Hippocampal formation (tissue), 2 donors: ENCODE measurements around the gene MGAT4D.
"Not testable (repeated sequence)": the region's sequence is repeated elsewhere in the genome, so short reads cannot be mapped to it uniquely, and the experiment has no call there.

Experiments
- DNase-seq, 2 donors: peaks; one replicate each; lab custom pipeline; 2025; lab: John Stamatoyannopoulos, UW

Gene MGAT4D

DNA sequence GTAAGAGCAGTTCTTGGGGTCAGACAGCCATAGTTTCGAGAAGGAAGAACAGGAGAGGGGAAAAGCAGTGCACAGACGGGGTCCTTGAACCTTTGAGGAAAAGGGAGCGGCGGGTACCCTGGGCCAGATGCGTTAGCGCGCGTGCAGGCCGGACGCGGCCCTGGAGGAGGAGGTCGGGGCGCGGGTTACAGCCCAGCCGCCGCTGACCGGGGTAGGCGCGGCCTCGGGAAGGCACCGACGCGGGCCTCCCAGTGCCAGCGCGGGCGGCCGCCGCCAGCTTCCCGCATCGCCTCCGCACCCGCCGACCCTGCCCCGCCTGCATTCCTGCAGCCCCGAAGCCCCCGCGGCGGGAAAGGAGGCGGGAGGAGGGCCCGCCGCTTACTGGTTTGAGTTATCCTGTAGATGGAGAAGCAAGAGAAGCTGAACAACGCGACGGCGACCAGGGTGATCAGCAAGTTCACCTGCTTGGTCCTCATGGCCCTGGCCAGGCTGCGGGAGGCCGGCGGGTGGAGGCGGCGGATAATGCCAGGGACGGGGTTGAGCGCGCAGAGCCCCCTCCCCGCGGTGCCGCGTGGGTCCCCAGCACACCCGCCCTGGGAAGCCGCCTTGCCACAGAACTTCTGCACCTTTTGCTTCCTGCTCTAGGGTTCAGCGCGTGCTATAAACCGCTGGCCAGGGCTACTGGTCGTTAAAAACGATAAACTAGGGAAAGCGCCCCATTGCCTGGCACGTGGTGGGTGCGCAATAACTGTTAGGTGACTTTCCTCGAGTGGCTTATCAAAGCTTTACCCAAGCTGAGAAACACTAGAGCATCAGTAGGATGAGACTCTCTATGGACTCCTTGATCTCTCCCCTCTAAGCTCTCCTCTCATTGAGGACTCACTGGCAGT lies at the start of gene MGAT4D:
Gene MGAT4D, minus strand, starts transcription at position 547 of the 890 bp plus-strand sequence. Its CDS starts 71 bp downstream, at position 476.
- DNase-seq = no peak

DNA sequence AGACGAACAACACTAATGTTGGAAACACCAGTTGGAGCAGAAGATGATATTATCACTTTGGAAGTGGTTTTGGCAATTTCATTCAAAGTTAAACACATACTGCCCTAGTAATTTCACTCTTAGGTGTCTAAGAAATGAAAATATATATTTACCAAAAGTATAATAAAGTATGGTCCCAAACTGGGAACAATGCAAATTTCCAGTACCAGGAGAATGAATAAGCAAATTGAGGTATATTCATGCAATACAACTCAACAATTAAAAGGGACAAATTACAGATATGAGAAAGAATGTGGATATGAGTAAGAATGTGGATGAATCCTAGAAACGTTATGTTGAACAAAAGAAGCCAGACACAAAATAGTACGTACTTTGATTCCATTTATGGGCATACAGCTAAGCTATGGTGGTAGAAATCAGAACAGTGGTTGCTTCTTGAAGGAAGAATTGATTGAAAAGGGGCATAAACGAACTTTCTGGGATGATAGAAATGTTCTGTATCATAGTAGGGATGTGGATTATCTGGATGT lies 35.9 kb upstream of the MGAT4D start:
- no peak for DNase-seq

DNA sequence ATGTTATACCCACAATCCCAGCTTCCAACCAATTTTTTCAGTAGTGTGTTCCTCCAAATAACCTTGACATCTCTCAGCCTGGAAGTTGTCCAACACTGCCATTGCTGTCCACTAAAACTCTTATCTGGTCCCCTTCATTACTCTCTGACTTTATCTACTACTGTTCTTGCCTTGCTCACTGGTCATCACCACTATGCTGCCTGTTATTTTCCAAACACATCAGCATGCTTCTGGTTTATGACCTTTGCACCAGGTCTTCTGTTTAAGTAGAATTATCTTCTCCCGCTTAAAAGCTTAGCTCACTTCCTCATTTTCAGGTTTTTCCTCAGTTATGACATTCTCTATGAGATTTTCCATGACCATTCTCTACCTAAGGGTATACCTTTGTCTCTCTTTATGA lies 31.3 kb upstream of the MGAT4D start:
- DNase-seq = no peak

DNA sequence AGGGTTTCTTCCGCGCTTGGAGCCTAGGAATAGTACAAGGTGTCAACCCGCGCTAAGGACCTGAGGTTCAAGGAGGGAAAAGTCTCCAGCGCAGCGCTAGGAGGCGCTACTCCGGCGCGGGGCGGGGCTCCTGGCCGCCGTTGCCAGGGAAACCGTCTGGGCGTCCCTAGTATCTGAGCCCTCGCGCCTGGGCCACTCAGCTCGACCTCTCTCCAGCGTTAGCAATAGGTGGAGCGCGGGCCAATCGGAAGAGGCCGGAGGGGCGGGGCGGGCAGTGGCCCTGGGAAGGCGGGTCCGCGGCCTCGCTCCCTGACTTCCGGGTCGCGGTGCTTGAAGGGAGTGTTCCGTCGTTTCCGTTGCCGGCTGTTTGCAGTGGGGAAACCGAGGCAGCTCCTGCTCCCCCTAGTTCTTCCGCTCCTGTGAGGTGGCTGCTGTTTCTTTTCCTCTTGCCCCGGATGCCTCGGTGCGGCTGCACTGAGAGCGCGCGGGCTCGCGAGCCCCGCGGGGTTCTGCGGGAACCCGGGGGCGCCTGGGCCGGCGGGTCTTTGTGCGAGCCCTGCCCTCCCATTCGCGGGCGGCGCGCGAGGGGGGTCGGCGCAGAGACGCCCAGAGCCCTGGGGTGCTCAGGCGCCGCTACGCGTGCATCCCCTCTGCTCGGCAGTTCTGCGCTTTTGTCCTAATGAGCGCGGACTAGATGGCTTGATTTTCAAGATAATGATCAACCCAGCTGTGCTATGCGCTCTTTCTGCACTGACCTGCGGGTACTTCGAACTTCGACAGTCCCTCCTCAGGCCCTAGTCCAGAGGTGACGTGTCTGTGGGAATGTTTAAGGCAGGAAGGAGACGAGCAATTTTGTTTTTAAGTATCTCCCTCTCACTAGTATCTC lies 26.0 kb upstream of the MGAT4D start, which contains the start of gene ELMOD2:
Gene ELMOD2, plus strand, starts transcription at position 312 of the 886 bp plus-strand sequence. CDS start 1,261 bp downstream, outside the sequence.
- DNase-seq = peak; percentile 98 to 99

DNA sequence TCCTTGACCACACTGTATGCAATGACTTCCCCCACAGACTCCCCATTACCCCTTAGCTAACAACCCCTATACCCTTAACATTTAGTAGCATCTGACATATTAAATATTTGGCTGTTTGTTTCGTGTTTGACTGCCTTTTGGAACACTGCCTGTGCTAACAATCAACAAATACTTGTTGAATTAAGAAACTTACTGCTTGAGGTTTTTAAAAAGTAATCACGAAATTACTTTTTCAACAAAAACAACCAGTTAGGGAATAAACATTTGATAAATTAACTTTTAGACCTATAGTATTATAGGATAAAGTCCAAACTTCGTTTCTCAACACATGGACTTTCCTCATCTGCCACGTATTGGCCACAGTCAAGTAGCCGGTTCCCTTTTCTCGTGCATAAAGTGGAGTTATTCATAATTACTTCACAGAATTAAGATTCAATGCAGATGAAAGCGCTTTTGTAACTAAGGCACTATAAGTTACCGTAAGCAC lies 25.3 kb upstream of the MGAT4D start:
- no peak for DNase-seq

DNA sequence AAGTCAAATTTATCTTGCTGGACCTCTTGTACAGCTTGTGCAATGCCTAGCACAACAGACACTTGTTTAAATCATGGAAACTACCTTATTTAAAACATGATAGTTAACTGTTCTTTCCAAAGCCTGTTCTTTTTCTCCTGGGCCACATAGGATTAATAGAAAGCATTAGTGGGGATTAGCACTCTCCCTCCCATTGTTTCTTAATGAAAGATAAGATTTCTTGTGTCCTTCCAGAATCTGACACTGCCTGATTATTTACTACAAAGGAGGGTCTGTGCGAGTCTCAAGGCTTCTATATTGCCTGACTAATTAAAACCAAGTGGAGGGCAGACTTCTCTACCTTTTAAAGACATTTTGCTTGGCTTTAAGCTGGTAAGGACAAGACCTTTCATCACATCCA lies 17.3 kb upstream of the MGAT4D start:
- no peak for DNase-seq

DNA sequence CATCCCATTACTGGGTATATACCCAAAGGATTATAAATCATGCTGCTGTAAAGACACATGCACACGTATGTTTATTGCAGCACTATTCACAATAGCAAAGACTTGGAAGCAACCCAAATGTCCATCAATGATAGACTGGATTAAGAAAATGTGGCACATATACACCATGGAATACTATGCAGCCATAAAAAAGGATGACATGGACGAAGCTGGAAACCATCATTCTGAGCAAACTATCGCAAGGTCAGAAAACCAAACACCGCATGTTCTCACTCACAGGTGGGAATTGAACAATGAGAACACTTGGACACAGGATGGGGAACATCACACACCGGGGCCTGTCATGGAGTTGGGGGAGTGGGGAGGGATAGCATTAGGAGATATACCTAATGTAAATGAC lies 15.7 kb upstream of the MGAT4D start:
- DNase-seq = not testable (repeated sequence)

DNA sequence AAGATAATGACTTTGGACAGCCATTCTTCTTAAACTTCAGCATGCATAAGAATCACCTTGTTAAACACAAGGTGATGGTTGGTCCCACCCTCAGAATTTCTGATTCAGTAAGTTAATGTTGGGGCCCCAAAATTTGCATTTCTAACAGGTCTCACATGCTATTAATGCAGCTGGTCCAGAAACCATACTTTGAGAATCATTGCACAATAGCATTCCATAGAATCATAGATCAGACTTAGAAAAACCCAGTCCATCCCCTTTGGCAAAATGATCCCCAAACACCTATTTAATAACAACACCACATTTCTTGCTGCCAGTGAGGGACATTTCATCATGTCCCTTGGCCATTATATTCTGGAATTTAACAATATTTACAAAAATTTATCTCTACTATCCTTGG lies 6.2 kb upstream of the MGAT4D start:
- DNase-seq = no peak

DNA sequence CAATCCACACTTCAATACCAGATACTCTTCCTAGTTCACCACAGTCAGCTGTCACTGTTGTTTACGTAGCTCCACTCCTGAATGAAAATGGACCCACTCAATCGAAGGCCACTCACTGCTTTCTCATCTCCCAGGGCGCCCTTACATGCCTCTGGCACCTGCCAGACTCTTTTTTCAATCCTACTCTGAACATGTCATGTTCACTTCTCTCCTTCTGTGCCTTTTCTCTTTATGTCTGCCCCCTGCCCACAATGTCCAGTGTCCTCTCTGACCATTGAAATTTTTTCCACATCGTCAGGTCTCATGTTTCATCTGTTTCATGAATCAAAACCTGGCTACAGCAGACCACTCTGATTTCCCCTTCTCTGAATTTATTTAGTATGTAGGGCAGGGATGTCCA lies 1.3 kb upstream of the MGAT4D start:
- DNase-seq = no peak

DNA sequence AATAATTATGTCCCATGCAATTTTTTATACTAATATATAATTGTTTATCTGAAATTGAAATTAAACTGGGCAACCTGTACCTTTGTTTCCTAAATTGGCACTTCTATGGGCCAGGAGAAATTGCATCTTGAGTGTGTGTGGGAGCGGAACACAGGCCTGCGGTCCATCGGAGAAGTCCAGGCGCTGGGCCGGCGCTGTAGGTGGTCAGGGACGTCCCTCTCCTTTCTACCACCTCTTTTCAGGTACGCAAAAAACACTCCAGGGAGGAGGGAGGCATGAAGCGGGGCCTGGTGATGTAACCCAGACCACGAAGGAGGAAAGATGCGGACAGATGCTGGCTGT lies 717 bp downstream of the MGAT4D start:
- DNase-seq = no peak

DNA sequence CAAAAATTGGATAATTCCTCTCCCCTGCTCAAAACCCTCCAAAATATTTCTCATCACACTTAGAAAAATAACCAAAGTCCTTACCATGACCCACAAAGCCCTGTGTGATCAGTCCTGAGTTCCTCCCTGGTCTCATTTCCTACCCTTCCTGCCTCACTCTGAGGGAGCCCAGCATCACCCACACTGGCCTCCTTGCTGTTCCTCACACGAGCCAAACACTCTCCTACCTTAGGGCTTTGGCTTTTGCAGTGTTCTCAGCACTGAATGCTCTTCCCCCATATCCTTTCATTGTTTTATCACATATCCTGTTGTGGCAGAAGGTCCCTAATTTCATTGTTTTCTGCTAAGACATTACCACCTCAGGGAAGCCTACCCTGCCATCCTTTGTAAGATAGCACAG lies 12.2 kb downstream of the MGAT4D start:
- no peak for DNase-seq

DNA sequence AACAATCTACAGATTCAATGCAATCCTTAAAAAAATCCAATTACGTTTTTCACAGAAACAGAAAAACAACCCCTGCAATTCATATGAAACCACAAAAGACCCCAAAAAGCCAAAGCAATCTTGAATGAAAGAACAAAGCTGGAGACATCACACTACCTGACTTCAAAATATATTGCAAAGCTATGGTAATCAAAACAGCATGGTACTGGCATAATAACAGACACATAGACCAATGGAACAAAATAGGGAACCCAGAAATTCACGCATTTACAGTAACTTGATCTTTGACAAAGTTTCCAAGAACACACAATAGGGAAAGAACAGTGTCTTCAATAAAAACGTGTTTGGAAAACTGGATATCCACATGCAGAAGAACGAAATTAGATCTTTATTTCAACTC lies 14.6 kb downstream of the MGAT4D start:
- DNase-seq = no peak

DNA sequence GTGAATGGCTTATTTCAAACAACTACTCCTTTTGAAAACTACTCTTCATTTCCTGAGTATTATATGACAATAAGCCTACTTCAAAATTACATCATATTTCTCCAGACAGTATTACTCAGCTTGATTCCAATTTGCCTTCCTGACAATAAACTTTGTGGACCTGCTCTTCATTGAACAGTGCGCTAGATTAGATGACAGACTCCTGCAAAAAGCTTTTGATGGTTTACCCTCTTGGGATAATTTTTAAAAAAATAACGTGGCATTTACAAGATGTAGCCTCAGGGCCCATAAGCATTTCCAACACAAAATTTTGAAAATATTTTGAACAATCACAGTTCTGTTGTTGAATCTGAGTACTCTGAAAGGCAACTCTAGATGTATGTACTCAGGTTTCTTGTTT lies 25.9 kb downstream of the MGAT4D start:
- DNase-seq = no peak

DNA sequence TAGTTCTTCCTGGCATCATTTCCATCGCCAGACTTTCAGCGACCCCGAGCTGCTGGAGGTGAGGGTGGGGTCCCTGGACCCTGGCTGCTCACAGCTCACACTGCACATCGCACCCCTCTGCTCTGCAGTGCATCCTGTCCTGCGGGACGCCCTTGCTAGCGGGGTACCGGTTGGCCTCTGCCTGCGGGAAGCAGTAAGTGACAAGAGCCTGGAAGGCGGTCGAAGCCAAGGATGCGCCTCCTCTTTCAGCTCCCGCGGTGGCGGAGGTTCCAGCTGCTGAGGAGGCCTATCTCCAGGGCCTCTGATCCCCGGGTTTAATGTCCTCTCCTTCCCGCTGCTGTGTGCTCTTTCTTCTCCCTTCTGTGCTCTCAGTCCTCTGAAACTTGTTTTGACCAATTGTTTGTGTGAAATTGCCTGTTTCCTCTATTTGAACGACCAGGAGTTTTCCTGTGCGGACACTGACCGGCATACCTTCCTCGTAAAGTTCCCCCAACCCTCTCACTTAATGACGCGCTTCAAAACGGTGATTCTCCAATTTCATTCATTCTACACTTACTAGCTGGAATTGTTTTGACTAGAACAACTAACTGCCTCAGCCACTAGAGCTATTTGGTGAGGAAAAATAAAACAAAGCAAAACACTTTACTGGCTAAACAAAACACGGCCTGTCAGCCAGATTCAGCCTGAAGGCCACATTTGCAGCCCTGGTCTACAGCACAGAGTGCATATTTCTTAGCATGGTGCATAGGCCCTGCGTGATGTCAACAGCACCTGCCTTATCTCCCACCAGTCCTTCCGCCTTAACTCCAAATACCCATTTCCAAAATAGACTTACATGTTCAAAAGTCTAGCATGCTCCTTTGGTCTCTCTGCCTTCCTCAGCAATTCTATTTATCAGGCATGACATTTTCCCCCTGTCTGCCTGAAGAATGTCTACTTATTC lies 28.0 kb downstream of the MGAT4D start:
- no peak for DNase-seq

DNA sequence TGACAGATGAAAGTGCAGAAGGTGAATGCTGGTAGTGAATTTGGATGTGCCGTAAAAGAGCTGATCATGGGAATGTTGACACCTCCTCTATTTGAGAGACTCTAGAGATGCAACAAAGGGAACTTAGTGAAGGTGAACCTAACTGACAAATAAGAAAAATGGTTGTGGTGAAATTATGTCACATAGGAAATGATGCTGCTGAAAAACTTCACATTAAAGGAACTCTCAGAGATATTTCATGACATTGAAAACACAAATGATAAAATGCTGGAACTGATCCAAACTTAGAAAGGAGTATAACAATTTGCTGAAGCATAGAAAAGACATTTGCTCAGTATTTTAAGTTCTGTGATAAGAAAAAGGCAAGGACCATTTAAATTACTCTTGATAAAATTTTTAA lies 31.9 kb downstream of the MGAT4D start:
- no peak for DNase-seq

DNA sequence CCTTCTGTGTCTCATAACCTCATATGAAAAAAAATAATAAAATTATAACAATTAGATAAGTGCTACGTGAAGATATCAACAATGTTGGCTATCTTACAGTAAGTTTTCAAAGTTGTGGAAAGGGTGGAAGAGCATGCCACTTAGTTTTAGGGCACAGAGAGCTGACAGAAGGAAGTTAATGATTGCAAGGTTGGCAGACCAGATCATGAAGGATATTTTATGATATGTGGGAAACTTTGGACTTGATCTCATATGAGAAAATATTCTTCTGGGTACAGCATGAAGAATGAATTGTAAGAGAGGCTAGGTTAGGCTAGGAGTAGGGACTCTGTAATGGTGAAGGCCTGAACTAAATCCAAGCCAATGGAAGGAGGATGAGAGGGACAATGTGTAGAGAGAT lies 34.5 kb downstream of the MGAT4D start:
- no peak for DNase-seq

DNA sequence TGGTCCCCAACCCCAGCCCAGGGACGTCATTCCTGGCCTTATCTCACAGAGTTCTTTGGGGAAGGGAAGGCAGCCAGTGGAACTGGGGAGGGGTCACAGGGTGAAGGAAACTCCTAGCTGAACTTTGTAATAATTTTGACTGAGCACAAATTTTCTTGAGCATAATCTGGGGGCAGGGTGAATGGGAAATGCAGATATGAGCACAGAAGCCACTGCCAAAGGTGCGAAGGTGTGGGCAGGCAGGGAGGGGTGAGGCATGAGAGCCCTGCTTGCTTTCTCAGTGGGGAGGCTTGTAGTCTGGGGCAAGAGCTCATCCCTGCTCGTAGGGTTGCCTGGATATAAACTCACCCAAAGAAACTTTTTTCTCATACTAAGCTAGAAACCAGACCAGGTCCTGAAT lies 34.9 kb downstream of the MGAT4D start:
- DNase-seq = no peak

DNA sequence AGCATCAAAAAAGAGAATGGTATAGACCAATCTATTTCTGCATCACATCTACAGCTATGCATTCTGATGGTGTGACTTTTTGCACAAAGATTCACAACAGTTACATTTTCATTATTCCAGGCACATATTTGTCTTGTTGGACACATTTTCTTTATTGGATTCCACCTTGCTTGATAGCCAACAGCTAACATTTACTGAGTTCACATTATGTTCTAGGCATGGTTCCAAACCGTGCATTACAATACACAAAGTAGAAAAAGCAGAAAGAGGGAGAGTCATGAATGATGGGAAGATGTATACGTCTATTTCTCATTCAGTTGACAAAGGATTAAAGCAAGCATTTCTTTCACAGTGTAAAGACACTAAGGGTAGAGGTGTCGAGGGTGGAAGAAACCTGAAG lies 47.7 kb downstream of the MGAT4D start:
- no peak for DNase-seq

DNA sequence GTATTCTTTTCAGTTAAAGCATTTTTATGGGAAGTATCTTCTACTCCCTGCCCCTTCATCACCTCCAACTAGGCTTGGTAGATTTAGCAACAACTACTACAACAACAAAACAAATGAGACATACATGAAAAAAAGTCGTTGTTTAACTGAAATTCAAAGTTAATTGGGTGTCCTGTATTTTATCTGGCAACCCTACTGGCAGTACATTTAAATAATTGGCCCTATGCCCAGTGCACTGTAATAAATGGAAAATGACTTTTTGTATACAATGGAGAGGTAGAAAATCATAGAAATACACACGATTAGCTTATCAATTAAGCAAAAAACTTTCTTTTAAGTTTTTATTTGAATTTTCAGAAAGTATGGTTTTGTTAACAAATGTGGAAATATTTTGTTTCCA lies 49.3 kb downstream of the MGAT4D start:
- DNase-seq = no peak

DNA sequence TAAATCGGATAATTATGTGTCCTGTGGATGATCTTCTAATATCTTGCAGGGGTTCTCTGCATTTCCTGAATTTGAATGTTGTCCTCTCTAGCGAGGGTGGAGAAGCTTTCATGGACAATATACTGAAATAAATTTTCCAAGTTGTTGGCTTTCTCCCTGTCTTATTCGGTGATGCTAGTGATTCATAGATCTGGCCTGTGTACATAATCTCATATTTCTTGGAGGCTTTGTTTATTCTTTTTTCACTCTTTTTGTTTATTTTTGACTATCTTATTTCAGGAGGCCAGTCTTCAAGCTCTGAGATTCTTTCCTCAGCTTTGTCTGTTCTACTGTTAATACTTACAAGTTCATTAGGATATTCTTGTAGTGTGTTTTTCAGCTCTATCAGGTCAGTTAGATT lies 49.9 kb downstream of the MGAT4D start:
- no peak for DNase-seq

DNA sequence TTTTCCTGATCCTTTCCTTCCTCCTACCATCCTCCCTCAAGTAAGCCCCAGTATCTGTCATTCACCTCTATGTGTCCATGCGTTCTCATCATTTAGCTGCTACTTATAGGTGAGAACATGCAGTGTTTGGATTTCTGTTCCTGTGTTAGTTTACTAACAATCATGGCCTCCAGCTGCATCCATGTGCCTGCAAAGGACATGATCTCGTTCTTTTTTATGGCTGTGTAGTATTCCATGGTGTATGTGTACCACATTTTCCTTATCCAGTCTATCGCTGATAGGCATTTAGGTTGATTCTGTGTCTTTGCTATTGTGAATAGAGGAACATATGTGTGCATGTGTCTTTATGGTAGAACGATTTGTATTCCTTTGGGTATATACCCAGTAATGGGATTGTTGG lies 53.7 kb downstream of the MGAT4D start:
- not testable (repeated sequence) for DNase-seq
